A549 (cell line): Measurements from ENCODE around the gene PLEKHA7. TPM values are rescaled to one million over a fixed set of nuclear protein-coding genes. Genes with fewer than 3 reads are reported as not detected.

Source experiments
- ATAC-seq, 2 experiments: fragments of 200-7000 bp in 1 of 2; fragments of >200 bp in 1 of 2; cut with Nextera tagmentation in 1 of 2; cut with Tn5 transposase in 1 of 2; 3 replicates each; pipeline versions ENCODE4 v1.8.0 to v1.9.1; 2018 to 2020; ENCODE audit warnings: mild to moderate bottlenecking in 1 of 2, moderate library complexity in 1 of 2
- CTCF ChIA-PET: fragments of 300-600 bp; sonication (Branson Sonifier 250); formaldehyde crosslinking; extraction: SDS; loops from one replicate; lab custom pipeline; 2021; ENCODE audit warnings: antibody characterized with exemption, inconsistent platforms; lab: Yijun Ruan, JAX
- POLR2A ChIA-PET: fragments of 350-600 bp; formaldehyde crosslinking; extraction: SDS; loops from one replicate; lab custom pipeline; 2021; ENCODE audit warnings: antibody characterized with exemption, inconsistent platforms; lab: Yijun Ruan, JAX
- DNase-seq, 2 experiments: peaks; one replicate each; pipeline versions ENCODE4 v3.0.0 to v3.0.0-alpha.2; 2011 to 2016; ENCODE audit warnings: low read depth in 1 of 2, low spot score in 1 of 2
- FAIRE-seq: peaks from 2 replicates; lab custom pipeline; 2011; peaks lifted over from hg19 to GRCh38; lab: Jason Lieb, UNC
- H3K27ac ChIP-seq, 2 experiments: fragments of >200 bp; sonication (Bioruptor Twin); formaldehyde crosslinking; 3 replicates each; pipeline ENCODE4 v1.5.1; 2016 to 2017
- H3K4me1 ChIP-seq: fragments of >200 bp; sonication (Bioruptor Twin); formaldehyde crosslinking; 3 replicates; pipeline ENCODE4 v1.6.1; 2016
- H3K4me2 ChIP-seq: fragments of >200 bp; sonication (Bioruptor Twin); formaldehyde crosslinking; 3 replicates; pipeline ENCODE4 v1.6.1; 2016
- H3K4me3 ChIP-seq: fragments of >200 bp; sonication (Bioruptor Twin); formaldehyde crosslinking; 3 replicates; pipeline ENCODE4 v1.5.1; 2016
- H3K9me3 ChIP-seq: fragments of >200 bp; sonication (Bioruptor Twin); formaldehyde crosslinking; 3 replicates; pipeline ENCODE4 v1.6.1; 2016
- BCL3 ChIP-seq: fragments of >200 bp; sonication (Bioruptor Twin); formaldehyde crosslinking; IDR thresholded peaks from 3 replicates; pipeline ENCODE4 v1.6.1; 2016
- CBX8 ChIP-seq: fragments of 200-600 bp; sonication (generic); IDR thresholded peaks from 2 replicates; pipeline ENCODE4 v1.6.1; 2016
- CEBPB ChIP-seq, 2 experiments: fragments of >200 bp in 1 of 2; sonication (Bioruptor Twin) in 1 of 2; formaldehyde crosslinking in 1 of 2; IDR thresholded peaks; 2 replicates each; pipeline ENCODE4 v1.6.1; 2012 to 2016
- CHD4 ChIP-seq: fragments of 200-600 bp; sonication (generic); IDR thresholded peaks from 2 replicates; pipeline ENCODE4 v1.6.1; 2016; ENCODE audit warnings: antibody characterized with exemption, mild to moderate bottlenecking, borderline replicate concordance
- CTCF ChIP-seq: fragments of >200 bp; sonication (Bioruptor Twin); formaldehyde crosslinking; IDR thresholded peaks from 3 replicates; pipeline ENCODE4 v1.5.1; 2016
- ELK1 ChIP-seq: fragments of 150-350 bp; IDR thresholded peaks from 2 replicates; pipeline ENCODE4 v1.6.1; 2014; ENCODE audit warnings: low read depth, mild to moderate bottlenecking, low read length
- EP300 ChIP-seq, 2 experiments: fragments of >200 bp; sonication (Bioruptor Twin); formaldehyde crosslinking; IDR thresholded peaks; 2 replicates in 1 of 2; 3 replicates in 1 of 2; pipeline ENCODE4 v1.6.1; 2016 to 2017
- ESRRA ChIP-seq: fragments of 150-350 bp; IDR thresholded peaks from 2 replicates; pipeline ENCODE4 v1.6.1; 2014; ENCODE audit warnings: mild to moderate bottlenecking, low read length, borderline replicate concordance
- HES2 ChIP-seq: fragments of >200 bp; sonication (Bioruptor Twin); formaldehyde crosslinking; IDR thresholded peaks from 2 replicates; pipeline ENCODE4 v1.6.1; 2016
- HOXB13 ChIP-seq: fragments of 250-450 bp; sonication (Bioruptor Pico); IDR thresholded peaks from 2 replicates; pipeline ENCODE4 v1.5.0; 2020; ENCODE audit warnings: low read depth, mild to moderate bottlenecking, moderate library complexity
- JUN ChIP-seq, 2 experiments: fragments of >200 bp; sonication (Bioruptor Twin); formaldehyde crosslinking; IDR thresholded peaks; 2 replicates in 1 of 2; 3 replicates in 1 of 2; pipeline ENCODE4 v1.6.1; 2016 to 2017
- JUNB ChIP-seq: fragments of >200 bp; sonication (Bioruptor Twin); formaldehyde crosslinking; IDR thresholded peaks from 2 replicates; pipeline ENCODE4 v1.6.1; 2016
- MAFK ChIP-seq: fragments of 450-650 bp; IDR thresholded peaks from 2 replicates; pipeline ENCODE4 v1.6.1; 2014; ENCODE audit not compliant: partially characterized antibody
- MAX ChIP-seq: IDR thresholded peaks from 2 replicates; pipeline ENCODE4 v1.6.1; 2012
- PHF8 ChIP-seq: fragments of 200-600 bp; sonication (generic); IDR thresholded peaks from 2 replicates; pipeline ENCODE4 v1.6.1; 2016; ENCODE audit warnings: low read depth, mild to moderate bottlenecking, antibody characterized with exemption, moderate library complexity, borderline replicate concordance
- POLR2A ChIP-seq: IDR thresholded peaks from 2 replicates; pipeline ENCODE4 v1.6.1; 2012; ENCODE audit warnings: mild to moderate bottlenecking, low read length
- POLR2AphosphoS2 ChIP-seq: conservative IDR thresholded peaks from 2 replicates; pipeline ENCODE4 v1.6.1; 2012; ENCODE audit warnings: low read length, improper control_type of control experiment, inconsistent platforms
- RAD21 ChIP-seq, 2 experiments: fragments of >200 bp in 1 of 2; sonication (Bioruptor Twin) in 1 of 2; formaldehyde crosslinking in 1 of 2; IDR thresholded peaks in 1 of 2; conservative IDR thresholded peaks in 1 of 2; 2 replicates in 1 of 2; 3 replicates in 1 of 2; pipeline ENCODE4 v1.6.1; 2012 to 2018; ENCODE audit warnings: inconsistent platforms in 1 of 2
- RARB ChIP-seq: fragments of 250-450 bp; sonication (Bioruptor Pico); IDR thresholded peaks from 2 replicates; pipeline ENCODE4 v1.8.0; 2021; ENCODE audit warnings: mild to moderate bottlenecking, moderate library complexity
- REST ChIP-seq: fragments of 200-600 bp; sonication (generic); IDR thresholded peaks from 2 replicates; pipeline ENCODE4 v1.6.1; 2016; ENCODE audit warnings: antibody characterized with exemption, mild to moderate bottlenecking, moderate library complexity
- RFX5 ChIP-seq: fragments of 450-650 bp; IDR thresholded peaks from 2 replicates; pipeline ENCODE4 v1.7.1; 2014; ENCODE audit warnings: antibody characterized with exemption, mild to moderate bottlenecking, moderate library complexity
- RNF2 ChIP-seq: fragments of 200-600 bp; sonication (generic); IDR thresholded peaks from 2 replicates; pipeline ENCODE4 v1.6.1; 2016; ENCODE audit warnings: low read depth, mild to moderate bottlenecking, antibody characterized with exemption, moderate library complexity, borderline replicate concordance
- TP53 ChIP-seq: fragments of 250-450 bp; sonication (Bioruptor Pico); IDR thresholded peaks from 2 replicates; pipeline ENCODE4 v1.5.0; 2021; ENCODE audit warnings: mild to moderate bottlenecking, moderate library complexity
- WGBS: methylation state at CpG from one replicate; pipeline ENCODE4 v1.1.6; 2017; ENCODE audit errors: missing lambda C conversion rate; 5-methylcytosine and 5-hydroxymethylcytosine counted together
- polyA plus RNA-seq, 4 experiments: library from polyadenylated mRNA; depleted of rRNA in 3 of 4; stranded (reverse); fragments of >200 nt; fragmentation: RNase III in 1 of 4; extraction: RNeasy Plus Mini Kit Qiagen cat#74134 plus additional on column Dnase treatment in 1 of 4; gene quantifications; 2 replicates in 3 of 4; 3 replicates in 1 of 4; pipeline ENCODE4 v1.2.3, GENCODE V29; 2011 to 2017

PLEKHA7 gene
- polyA plus RNA-seq, 2 of the 4 experiments (the other 2 are of a cell fraction): 8.7 to 13.8 TPM

GRCh38 chr11:16935518-16936302 lies 78.5 kb downstream of the PLEKHA7 start (continued):
- TF ChIP-seq RAD21 (conservative IDR thresholded peaks at IDR 0.05 in 1 of 2, IDR thresholded peaks at IDR 0.05 in 1 of 2) (peak; percentile 61 to 78), MAFK (peak; percentile 39), JUN (IDR thresholded peaks at IDR 0.05) (no peak), RFX5 (no peak), CTCF (peak; percentile 64), RARB (CRISPR knock-in tag) (no peak), PHF8 (no peak), POLR2A (no peak), CHD4 (no peak), POLR2AphosphoS2 (no peak), CEBPB (IDR thresholded peaks at IDR 0.05) (no peak), ELK1 (no peak), RNF2 (no peak)

- WGBS: 95% methylated on average over 8 of the region's 8 CpGs
- TF ChIP-seq BCL3 (no peak), JUN (IDR thresholded peaks at IDR 0.05) (no peak)
- TF ChIP-seq, all 56 proteins: peak for 0
- CTCF ChIA-PET: interaction anchor here (0.6 to 3.8 kb wide), 6 partner anchors 8 to 176 kb away, joined by 3 to 20 read pairs (median 4); no protein-coding TSS in a partner anchor
- no peaks in the 10 kb centered on the region for H3K4me1 ChIP-seq
- DNase-seq (no peak), ATAC-seq (no peak; a peak in 1 of 6 replicates), FAIRE-seq (no peak)
- H3K4me3 ChIP-seq: no peak overlapping the region
- no peak overlapping the region for H3K4me2 ChIP-seq
- H3K9me3 ChIP-seq: no peaks in the 10 kb centered on the region
- H3K27ac ChIP-seq: no peak overlapping the region
- POLR2A ChIA-PET: no interaction called here
These were observed 80.2 kb downstream of the PLEKHA7 start for GRCh38 chr11:16933756-16934603.

- FAIRE-seq: no peak
These were observed 80.9 kb downstream of the PLEKHA7 start for GRCh38 chr11:16933291-16933690.

More at GRCh38 chr11:16933291-16933690, 80.9 kb downstream of the PLEKHA7 start:
- ChIA-PET POLR2A (no interaction called here), CTCF (interaction anchor here (0.5 to 3.8 kb wide), 6 partner anchors 14 to 147 kb away, joined by 3 to 20 read pairs (median 5); no protein-coding TSS in a partner anchor)
- ATAC-seq (no peak), DNase-seq (no peak)
- WGBS: 39% methylated on average over 1 of the region's 1 CpG
- H3K4me2 ChIP-seq: no peak overlapping the region
- H3K27ac ChIP-seq: no peak overlapping the region
- no peaks in the 10 kb centered on the region for H3K9me3 ChIP-seq
- TF ChIP-seq ESRRA (no peak), JUNB (no peak), HOXB13 (CRISPR knock-in tag) (no peak), MAX (no peak), PHF8 (no peak), CBX8 (no peak), REST (no peak), EP300 (IDR thresholded peaks at IDR 0.05) (no peak), HES2 (no peak), TP53 (no peak)
- H3K4me3 ChIP-seq: no peak overlapping the region
- 0 out of 3 replicates have a peak, but pooled peaks cover under 1% of the 10 kb centered on the region for H3K4me1 ChIP-seq
